CD4-positive, alpha-beta T cell treated with Interferon alpha-2 for 1 hour (primary cell): Measurements from ENCODE around the gene FIGN.

Experiments used
- DNase-seq, 2 donors: peaks; one replicate each; pipeline ENCODE4 v3.0.0-alpha.2; 2020 to 2022

The FIGN gene

DNA sequence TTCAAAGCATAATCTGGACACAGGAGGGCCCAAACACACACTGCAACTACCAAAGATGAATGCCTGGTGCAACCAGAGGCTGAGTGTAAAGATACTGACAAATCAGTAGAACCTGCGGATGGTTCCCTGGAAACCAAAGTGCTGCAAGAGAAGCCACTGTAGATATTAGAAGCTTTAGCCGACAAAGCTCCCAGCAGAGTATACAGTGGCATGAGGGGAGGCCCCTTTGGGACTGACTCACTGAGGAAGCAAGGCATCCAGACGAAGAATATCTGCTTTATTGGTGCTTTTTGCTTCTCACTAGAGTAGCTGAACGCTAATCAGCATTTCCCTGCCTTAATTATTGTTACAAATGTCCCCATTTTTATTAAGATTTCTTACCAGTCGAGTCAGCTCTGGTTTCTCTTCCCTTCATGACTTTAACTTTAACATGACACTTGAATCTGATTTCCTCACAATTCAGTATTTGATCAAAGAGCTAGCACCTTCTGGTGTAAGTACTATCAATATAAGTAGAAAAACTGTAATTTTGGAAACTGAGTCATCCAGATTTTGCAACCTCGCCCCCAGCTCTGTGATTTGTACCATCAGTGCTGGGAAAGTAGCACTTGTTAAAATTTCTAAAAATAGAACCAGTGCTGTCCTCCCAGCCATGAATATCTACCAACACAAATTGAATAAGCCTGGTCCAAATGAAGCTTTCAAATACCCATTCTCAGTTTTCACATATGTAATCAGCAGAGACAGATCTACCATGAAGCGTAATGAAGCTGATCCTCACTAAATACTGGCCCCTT is 34.2 kb downstream of the FIGN start:
- no peak for DNase-seq

DNA sequence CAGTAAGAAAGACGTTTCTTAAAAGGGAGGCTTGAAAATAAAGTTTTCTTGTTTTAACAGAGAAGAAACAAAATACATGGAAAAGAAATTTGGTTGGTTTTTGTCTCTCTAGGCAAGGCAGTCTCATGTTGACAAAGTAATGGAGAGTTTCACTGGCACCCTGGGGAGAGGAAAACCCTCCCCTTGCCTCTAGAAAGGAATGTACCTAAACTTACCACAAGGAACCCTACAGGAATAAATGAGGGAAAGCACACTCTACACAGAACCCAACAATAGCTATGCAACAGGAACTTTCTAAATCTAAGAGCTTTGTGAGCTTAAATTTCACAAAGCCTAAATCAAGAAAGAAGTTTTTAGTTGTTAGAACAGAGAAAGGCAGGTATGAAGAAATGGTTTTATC is 37.0 kb downstream of the FIGN start:
- DNase-seq = no peak

DNA sequence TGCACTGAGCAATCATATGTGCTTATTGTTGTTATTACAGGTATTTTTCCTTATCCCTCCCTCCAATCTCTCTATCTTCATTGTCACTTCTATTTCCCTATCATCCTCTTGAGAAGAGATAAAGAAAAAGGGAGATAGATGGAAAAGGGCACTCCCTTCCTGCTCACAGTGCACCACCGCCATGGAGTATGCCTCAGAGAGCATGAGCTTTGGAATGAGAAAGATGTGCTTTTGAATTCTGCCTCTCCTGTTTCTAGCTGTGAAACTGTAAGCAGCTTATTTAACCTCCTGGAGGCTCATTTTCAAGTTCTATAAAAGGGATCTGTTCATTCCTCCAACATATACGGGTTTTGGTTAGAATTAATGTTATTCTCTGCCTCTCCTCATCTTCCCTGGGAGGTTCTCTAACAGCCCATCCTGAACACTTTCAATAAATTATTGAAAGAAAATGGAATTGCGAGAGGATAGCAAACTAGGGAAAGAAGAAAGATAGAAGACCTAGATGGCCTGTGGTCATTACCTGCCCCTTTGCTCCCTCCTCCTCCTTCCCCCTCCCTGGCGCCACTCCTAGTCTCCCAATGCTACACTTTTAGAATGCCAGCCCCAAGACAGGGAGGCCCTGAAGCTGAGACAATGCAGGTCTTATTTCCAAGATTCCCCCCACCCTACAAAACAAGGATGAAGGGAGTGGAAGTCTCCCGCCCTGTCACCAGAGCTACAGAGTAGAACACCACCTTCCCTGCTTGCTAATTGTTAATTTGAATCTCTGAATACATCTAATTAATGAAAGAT is 37.8 kb downstream of the FIGN start:
- DNase-seq = no peak

GRCh38 chr2:163697429-163697828 is 38.4 kb downstream of the FIGN start:
- DNase-seq = no peak

- DNase-seq = no peak
Observed at GRCh38 chr2:163693484-163693883, 42.3 kb downstream of the FIGN start.

DNA sequence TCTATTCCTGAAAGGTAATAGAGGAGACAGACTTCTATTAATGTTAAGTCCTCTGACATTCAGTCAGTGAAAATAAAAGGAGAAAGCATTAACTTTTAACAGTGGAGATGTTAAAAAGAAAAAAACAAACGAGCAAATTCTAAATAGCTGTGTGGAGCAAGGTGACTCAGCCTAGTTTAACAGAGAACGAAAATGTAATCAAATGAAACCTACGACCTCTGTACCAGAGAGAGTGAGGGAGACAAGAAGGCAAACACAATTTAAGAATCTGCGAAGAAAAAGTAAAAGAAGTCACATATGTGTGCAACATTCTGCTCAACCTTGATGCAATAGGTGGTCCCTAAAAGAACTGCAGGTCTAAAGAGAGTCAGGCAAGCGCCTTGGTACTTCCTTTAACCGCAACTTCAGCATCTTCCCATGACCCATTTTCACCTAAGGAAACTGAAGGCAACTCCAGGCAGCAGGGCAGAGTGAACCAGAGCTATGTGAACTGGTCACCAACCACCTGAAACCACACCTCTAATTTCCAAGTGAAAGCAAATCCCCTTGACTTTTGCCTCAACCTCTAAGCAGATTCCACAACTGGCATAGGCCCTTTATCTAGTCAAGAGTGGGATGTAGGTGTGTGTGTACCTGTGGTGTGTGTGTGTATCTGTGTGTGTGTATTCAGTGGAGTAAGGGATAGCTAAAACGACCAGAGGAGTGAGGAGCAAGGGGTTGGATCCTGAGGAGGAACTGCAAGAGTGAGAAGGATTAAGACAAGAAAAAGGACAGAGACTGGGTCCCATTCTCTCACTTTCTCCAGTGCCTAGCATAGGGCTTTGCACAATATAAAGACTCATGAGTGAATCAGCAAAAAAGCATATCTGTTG is 43.0 kb downstream of the FIGN start:
- no peak for DNase-seq

GRCh38 chr2:163692081-163692480 is 43.7 kb downstream of the FIGN start:
- no peak for DNase-seq

DNA sequence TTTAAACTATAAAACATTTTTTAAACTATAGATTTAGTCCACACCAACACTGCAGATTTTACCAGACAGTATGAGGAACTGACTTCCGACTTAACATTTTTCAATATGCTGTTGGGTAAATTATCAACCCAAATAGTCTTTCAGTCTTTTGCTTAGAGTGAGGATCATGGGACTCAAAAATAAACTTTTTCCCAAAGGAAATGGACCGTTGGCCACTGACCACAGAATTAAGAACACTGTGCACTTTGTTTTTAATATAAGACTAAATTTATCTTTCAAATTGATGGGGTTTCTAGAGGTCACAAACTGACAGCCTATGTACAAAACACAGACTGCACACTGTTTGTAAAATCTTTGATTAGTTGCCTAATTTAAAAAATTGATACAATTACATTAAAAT is 44.9 kb downstream of the FIGN start:
- no peak for DNase-seq

DNA sequence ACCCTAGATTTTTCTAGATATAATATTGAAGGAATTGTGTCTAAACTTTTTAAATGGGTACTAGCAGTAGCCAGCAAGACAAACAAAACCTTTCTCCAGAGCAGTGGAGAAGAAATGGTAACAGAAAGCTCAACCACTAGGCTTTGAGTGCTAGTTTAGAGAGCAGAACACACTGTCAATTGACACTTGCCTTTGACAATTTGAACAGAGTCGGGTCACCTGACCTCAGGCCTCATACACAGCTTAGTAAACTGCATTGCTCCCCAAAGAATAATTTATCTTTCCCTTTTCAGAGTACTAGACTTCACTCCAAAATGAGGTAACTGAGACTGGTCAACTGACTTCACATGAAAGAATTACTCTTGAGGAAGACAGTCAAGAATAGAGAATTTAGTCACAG is 48.6 kb downstream of the FIGN start:
- no peak for DNase-seq

GRCh38 chr2:163686289-163686688 is 49.5 kb downstream of the FIGN start:
- DNase-seq = no peak

- DNase-seq = no peak
Observed at GRCh38 chr2:163682695-163683094, 53.1 kb downstream of the FIGN start.

DNA sequence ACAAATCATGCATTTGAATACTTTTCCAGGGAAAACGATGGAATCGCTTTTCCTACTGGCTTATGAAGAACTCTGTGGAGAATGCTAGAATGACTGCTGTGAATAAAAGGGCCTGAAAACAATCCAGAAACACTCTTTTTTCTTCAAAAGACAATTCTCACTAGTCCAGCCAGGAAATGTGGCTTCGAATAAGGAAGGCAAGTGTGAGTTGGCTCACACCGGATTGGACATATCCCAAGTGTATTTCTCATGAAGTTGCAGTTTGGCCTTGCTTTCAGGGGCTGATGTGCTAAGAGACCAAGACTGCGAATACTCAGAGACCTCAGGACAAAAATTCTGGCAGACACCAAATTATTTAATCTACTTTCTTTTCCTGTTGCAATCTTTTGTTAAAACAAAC is 54.1 kb downstream of the FIGN start:
- DNase-seq = no peak

DNA sequence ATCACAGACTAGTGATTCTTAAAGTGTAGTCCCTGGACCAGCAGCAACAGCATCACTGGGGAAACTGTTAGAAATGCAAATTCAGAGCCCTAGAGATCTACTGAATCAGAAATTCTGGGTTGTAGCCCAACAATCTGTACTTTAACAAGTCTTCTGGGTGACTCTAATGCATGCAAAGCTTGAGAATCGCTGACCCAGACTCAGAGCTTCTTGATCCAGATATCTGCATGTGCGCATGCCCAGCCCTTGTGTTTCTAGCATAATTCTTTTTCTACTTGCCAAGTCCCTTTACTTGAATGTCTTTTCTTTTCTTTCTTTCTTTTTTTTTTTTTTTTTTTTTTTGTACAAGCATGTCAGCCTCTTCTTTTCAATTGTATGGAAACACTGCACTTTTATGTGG is 60.4 kb downstream of the FIGN start:
- DNase-seq = no peak

DNA sequence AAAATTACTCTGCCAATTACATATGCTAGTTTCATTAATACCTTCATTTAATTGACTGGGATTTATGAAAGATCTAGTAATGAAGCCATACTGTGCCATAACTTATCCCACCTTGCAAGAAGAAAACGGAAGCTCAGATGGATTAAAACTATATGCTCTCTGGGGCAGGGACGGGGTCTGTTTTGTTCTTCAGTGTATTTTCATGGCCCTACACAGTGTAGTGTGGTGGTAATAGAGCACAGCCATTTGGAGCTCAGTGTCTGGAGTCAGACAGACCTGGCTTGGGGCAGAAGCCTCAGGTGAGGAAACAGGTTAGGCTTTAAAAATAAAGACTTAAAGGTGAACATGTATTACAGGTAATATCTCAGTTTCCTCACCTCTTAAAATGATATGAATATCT is 62.3 kb downstream of the FIGN start:
- no peak for DNase-seq

GRCh38 chr2:163670929-163671328 is 64.9 kb downstream of the FIGN start:
- no peak for DNase-seq

- DNase-seq = no peak
Observed at GRCh38 chr2:163669506-163669905, 66.3 kb downstream of the FIGN start.

- DNase-seq = no peak
Observed at GRCh38 chr2:163667064-163667887, 68.5 kb downstream of the FIGN start.

- DNase-seq = no peak
Observed at GRCh38 chr2:163665817-163666216, 70.0 kb downstream of the FIGN start.

DNA sequence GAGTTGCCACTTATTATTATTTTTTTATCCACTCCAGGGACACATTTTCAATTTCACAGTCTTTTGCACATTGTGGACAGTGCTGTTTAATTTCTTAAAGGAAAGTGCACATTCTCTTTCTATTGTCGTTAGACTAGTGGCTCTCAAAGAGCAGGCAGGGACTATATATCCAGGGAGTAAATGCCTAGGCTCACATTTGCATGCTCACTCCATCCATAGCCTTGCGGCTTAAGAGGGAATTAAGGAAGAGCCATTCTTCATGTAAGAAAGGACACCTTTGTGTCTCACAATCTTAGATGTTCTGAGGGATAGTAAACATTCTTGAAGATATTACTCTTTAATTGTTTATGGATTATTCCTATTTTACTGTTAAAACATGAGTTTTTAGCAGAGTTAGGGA is 70.8 kb downstream of the FIGN start:
- DNase-seq = no peak

GRCh38 chr2:163664610-163665009 is 71.2 kb downstream of the FIGN start:
- DNase-seq = no peak

GRCh38 chr2:163662141-163662780 is 73.5 kb downstream of the FIGN start:
- no peak for DNase-seq

GRCh38 chr2:163659224-163659623 is 76.6 kb downstream of the FIGN start:
- no peak for DNase-seq
